Hindlimb muscle (tissue), 1 donor: ENCODE measurements around the gene TRIP12. TPM values are rescaled to one million over a fixed set of nuclear protein-coding genes. Genes with fewer than 3 reads are reported as not detected.

Experiments used
- DNase-seq: peaks from one replicate; pipeline ENCODE4 v3.0.0-alpha.2; 2013
- polyA plus RNA-seq: library from polyadenylated mRNA; unstranded; fragments of 120-200 nt; gene quantifications from one replicate; pipeline ENCODE4 v1.2.1, GENCODE V29; 2013; ENCODE audit not compliant: insufficient read length

Gene TRIP12
- polyA plus RNA-seq, 1 donor: 196 TPM

DNA sequence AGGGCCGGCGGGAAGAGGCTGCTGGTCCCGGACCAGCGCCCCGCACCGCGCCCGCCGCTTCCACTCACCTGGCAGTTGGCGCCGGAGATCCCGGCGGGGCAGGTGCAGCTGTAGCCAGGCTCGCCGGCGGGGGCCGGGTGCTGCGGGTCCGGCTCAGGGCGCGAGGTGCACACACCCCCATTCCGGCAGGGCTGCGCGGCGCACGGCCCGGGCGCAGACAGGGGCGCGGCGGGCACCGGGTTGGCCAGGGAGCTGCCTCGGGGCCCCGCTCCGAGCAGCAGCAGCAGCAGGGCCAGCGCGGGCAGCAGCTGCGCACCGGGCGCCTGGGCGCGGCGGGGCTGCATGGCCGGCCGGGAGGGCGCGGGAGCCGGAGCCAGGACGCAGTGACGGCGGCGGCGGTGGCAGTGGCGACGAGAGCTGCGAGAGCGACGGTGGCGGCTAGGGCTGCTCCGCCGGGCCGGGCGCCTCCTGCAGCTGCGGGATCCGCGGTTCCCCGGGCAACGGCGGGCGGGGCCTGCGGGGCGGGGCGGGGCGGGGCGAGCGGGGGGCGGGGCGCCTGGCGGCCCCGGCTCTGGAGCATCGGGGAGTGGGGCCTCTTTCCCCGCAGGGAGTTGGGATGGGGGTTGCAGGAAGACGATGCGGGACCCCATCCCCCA lies 207.6 kb downstream of the TRIP12 start, which contains the start of gene DNER:
TSS of gene DNER (minus strand) at position 476 of the 656 bp plus-strand sequence. CDS start at position 344, 132 bp downstream.
- peak; percentile 0 for DNase-seq

Other genes starting within 250 kb of the TRIP12 start
- gene DNER, start 207.5 kb downstream of the TRIP12 start, polyA plus RNA-seq: 1.1 TPM
- gene FBXO36, start 494 bp upstream of the TRIP12 start, polyA plus RNA-seq: 2.1 TPM
- 2.8 TPM for gene SLC16A14, start 146.9 kb upstream of the TRIP12 start, polyA plus RNA-seq